SK-N-MC (cell line): ENCODE data around the gene PLD5.

Source experiments
- EZH2 ChIP-seq: fragments of 200-600 bp; sonication (generic); IDR thresholded peaks from one replicate; pipeline ENCODE4 v1.6.1; 2017; ENCODE audit warnings: antibody characterized with exemption
- FOXP2 ChIP-seq: optimal IDR thresholded peaks from 2 replicates; pipeline ENCODE3; 2011; ENCODE audit warnings: mild to moderate bottlenecking, moderate library complexity; ENCODE audit not compliant: insufficient read depth; ENCODE audit errors: extremely low read length, control extremely low read depth
- POLR2AphosphoS5 ChIP-seq: IDR thresholded peaks from 2 replicates; pipeline ENCODE4 v1.6.1; 2012; ENCODE audit warnings: mild to moderate bottlenecking, low read depth, low read length, borderline replicate concordance

DNA sequence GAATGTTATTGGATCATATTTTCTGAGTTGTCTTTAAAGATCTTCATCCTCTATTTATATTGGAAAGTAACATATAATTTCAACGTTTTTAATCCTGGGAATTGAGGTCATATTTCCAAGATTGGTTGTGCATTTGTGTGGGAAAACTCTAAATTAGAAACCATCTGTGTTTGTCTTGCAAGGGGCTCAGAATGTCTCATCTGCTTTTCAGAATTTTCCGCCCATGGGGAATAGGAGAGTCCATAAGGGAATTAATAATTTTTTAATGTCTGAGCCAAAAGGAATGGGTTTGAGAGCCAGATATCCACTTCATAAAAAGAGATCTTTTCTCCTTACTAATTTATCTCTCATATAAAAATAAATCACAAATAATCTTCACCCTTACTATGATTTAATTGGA lies 440.8 kb downstream of the PLD5 start:
- TF ChIP-seq EZH2 (no peak), POLR2AphosphoS5 (no peak), FOXP2 (no peak)
